ENCODE measurements around the gene CACNG6. TPM values are rescaled to one million over a fixed set of nuclear protein-coding genes. Genes with fewer than 3 reads are reported as not detected.

CACNG6 gene
- total and polyA plus RNA-seq, 2 experiments from 2014 or later = not detected

DNA sequence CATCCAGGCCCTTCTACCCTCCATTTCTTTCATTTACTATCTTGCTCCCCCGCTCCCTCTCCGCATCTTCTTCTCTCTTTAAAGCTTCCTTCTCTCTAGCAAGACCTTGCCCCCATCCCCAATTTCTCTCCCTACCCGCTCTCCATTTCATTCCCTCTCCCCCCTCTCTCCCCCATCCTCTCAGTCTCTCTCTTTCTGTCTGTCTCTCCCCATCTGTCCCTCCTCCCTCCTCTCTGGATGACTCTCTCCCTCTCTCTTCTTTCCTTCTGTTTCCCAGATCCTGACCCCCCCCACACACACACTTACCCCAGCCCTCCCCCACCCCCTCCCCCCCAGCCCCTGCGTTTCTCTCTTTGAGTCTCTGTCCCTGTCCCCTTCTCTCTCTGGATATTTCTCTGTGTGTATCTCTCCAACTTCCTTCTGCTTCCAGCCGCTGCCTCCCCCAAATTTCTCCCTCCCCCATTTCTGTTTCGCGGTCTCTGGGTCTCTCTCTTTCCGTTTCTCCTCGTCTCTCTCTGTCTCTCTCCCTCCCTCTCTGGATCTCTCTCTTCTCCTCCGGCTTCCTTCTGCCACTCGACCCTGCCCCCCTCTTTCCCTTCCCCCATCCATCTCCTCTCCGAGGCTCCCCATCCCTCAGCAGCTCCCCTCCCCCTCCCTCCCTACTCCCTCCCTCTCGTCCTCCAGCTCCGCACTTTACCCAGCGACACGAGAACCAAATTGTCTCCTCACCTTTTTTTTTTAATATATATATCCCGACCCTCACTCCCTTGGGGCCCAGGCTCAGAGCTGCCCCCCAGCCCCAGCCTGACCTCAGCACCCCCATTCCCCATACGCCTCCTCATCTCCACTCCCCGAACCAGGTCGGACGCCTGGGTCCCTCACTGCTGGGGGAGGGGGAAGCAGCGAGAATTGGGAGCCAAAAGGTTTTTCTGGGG lies 32.3 kb upstream of the CACNG6 start:
- DNase-seq = no peak
- H3K79me2 ChIP-seq (ENCODE audit: insufficient read depth) = no peaks in the 10 kb centered on the region
- TF ChIP-seq EZH2 (IDR thresholded peaks at IDR 0.05; ENCODE audit: insufficient read depth, poor library complexity, severe bottlenecking) (no peak), EZH2phosphoT487 (IDR thresholded peaks at IDR 0.05; ENCODE audit: insufficient read depth, low read depth) (no peak)
- H3K27me3 ChIP-seq (replicated peaks; ENCODE audit: insufficient read depth) = peaks cover 69% of the 10 kb centered on the region
- H3F3A ChIP-seq (ENCODE audit: insufficient read depth) = no peaks in the 10 kb centered on the region
- no peak overlapping the region for H3K27ac ChIP-seq
- no peak overlapping the region for H3K4me3 ChIP-seq
- no peaks in the 10 kb centered on the region for H3K36me3 ChIP-seq (ENCODE audit: low read depth)
- no peak overlapping the region for H3K4me2 ChIP-seq (ENCODE audit: unreplicated experiment)
- H2AFZ ChIP-seq = no peak overlapping the region
- H3K9ac ChIP-seq = no peak overlapping the region
- no peaks in the 10 kb centered on the region for H3K4me1 ChIP-seq (ENCODE audit: insufficient read depth)
- no peaks in the 10 kb centered on the region for H4K20me1 ChIP-seq (ENCODE audit: insufficient read depth)
- in situ Hi-C loops (cut with MboI) = no loop called here
- no peaks in the 10 kb centered on the region for H3K9me3 ChIP-seq (ENCODE audit: low read depth)
- H3K9me2 ChIP-seq (ENCODE audit: insufficient read depth) = no peaks in the 10 kb centered on the region
- WGBS, 2 experiments (ENCODE audit: low coverage in 1 of 2, low lambda C conversion rate in 2 of 2, missing lambda C conversion rate in 2 of 2) = 0 to 4% methylated on average over 9 to 22 of the region's 22 CpGs

DNA sequence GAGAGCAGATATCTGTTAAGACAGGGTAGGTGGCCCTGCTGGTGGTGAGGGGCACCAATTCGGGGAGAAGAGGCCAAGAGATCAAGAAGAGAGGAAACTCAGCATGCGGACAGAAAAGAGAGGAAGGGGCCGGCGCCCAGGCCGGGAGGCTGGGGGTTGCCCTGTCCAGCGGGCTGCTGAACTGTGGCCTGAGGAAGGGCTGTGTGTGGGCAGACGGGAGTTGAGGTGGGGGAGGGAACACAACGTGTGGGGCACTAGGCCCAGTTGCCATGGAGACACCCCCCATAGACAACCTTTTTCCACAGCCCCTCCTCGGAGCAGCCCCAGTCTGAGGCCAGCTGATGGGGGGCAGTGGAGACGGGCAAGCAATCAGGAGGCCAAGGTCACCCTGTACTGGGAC lies 31.2 kb upstream of the CACNG6 start:
- Histone ChIP-seq H3F3A (ENCODE audit: insufficient read depth) (no peaks in the 10 kb centered on the region), H3K27ac (no peak overlapping the region), H3K27me3 (replicated peaks; ENCODE audit: insufficient read depth) (peaks cover 70% of the 10 kb centered on the region), H3K79me2 (ENCODE audit: insufficient read depth) (no peaks in the 10 kb centered on the region), H3K4me3 (no peak overlapping the region), H3K36me3 (ENCODE audit: low read depth) (no peaks in the 10 kb centered on the region), H3K9ac (no peak overlapping the region), H3K9me3 (ENCODE audit: low read depth) (no peaks in the 10 kb centered on the region), H4K20me1 (ENCODE audit: insufficient read depth) (no peaks in the 10 kb centered on the region), H3K9me2 (ENCODE audit: insufficient read depth) (no peaks in the 10 kb centered on the region), H3K4me1 (ENCODE audit: insufficient read depth) (no peaks in the 10 kb centered on the region), H2AFZ (no peak overlapping the region), H3K4me2 (ENCODE audit: unreplicated experiment) (no peak overlapping the region)
- in situ Hi-C loops (cut with MboI) = no loop called here
- WGBS, 2 experiments (ENCODE audit: low coverage in 1 of 2, low lambda C conversion rate in 2 of 2, missing lambda C conversion rate in 2 of 2) = 8 to 13% methylated on average over 6 to 10 of the region's 10 CpGs
- DNase-seq = no peak
- no peak for TF ChIP-seq EZH2 (IDR thresholded peaks at IDR 0.05; ENCODE audit: insufficient read depth, poor library complexity, severe bottlenecking)
- no peak for TF ChIP-seq EZH2phosphoT487 (IDR thresholded peaks at IDR 0.05; ENCODE audit: insufficient read depth, low read depth)

DNA sequence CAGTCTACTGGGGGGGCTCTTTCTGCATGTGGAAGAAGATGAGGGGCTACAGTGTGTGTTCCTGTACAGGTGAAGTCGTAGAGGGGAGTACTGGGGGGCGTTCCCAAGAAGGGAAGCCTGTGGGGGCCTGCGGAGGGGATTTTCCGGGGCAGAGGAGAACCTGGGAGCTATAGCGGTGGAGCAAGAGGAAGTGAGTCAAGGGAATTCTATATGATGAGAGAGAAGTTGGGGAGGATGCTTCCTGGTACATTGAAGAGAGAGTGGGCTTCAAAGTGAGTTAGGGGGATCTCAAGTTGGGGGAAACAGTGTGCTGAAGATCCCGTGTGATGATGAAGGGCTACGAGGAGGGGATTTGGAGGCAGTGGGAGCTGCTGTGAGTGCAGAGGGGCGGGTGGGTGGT lies 30.6 kb upstream of the CACNG6 start:
- in situ Hi-C loops (cut with MboI) = no loop called here
- 3 to 11% methylated on average over 7 to 8 of the region's 8 CpGs for WGBS, 2 experiments (ENCODE audit: low coverage in 1 of 2, low lambda C conversion rate in 2 of 2, missing lambda C conversion rate in 2 of 2)
- Histone ChIP-seq H3K4me2 (ENCODE audit: unreplicated experiment) (no peak overlapping the region), H3K27me3 (replicated peaks; ENCODE audit: insufficient read depth) (peaks cover 70% of the 10 kb centered on the region), H3K4me1 (ENCODE audit: insufficient read depth) (no peaks in the 10 kb centered on the region), H3K27ac (no peak overlapping the region), H3F3A (ENCODE audit: insufficient read depth) (no peaks in the 10 kb centered on the region), H2AFZ (no peak overlapping the region), H3K36me3 (ENCODE audit: low read depth) (no peaks in the 10 kb centered on the region), H3K79me2 (ENCODE audit: insufficient read depth) (no peaks in the 10 kb centered on the region), H3K9me2 (ENCODE audit: insufficient read depth) (no peaks in the 10 kb centered on the region), H4K20me1 (ENCODE audit: insufficient read depth) (no peaks in the 10 kb centered on the region), H3K9me3 (ENCODE audit: low read depth) (no peaks in the 10 kb centered on the region), H3K9ac (no peak overlapping the region), H3K4me3 (no peak overlapping the region)
- DNase-seq = no peak
- no peak for TF ChIP-seq EZH2phosphoT487 (IDR thresholded peaks at IDR 0.05; ENCODE audit: insufficient read depth, low read depth)
- TF ChIP-seq EZH2 (IDR thresholded peaks at IDR 0.05; ENCODE audit: insufficient read depth, poor library complexity, severe bottlenecking) = no peak

DNA sequence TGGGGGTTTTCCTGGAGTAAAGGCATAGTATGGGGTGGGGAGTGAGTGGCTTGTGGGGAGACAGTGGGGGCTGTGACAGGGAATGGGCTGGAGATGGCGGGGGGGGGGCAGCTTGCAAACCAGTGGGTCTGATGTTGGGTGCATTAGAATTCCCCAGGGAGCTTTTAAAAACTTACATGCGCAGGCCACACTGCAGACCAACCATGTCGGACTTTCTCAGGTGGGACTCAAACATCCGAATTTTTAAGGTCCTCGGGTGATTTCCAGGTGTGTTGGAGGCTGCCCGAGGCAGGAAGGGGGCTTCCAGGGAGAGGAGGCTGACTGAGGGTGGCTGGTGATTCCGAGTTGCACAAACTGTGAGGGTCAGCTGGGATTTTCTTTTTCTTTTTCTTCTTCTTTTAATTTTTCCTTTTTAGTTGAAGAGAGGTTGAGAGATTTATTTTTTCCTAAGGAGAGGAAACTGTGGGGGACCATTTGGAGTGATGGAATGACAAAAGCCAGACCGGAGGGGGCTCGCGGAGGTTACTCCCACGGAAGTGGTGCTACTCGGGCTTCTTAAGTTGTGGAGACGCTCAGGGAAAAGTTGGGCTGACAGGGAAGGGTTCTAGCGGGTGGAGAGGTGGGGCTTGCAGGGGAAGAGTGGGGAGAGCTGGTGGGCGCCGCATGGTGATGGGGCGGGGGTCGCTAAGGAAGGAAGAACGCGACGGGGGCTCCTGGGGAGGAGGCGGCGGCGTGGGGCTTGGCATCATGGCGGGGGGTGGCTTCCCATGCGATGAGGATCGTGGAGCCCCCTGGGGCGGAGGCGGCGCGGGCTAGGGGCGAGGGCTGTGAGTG lies 29.7 kb upstream of the CACNG6 start:
- no peak for TF ChIP-seq EZH2phosphoT487 (IDR thresholded peaks at IDR 0.05; ENCODE audit: insufficient read depth, low read depth)
- peak; percentile 30 for TF ChIP-seq EZH2 (IDR thresholded peaks at IDR 0.05; ENCODE audit: insufficient read depth, poor library complexity, severe bottlenecking)
- Histone ChIP-seq H4K20me1 (ENCODE audit: insufficient read depth) (no peaks in the 10 kb centered on the region), H3K27ac (no peak overlapping the region), H2AFZ (no peak overlapping the region), H3K27me3 (replicated peaks; ENCODE audit: insufficient read depth) (peaks cover 61% of the 10 kb centered on the region), H3F3A (ENCODE audit: insufficient read depth) (no peaks in the 10 kb centered on the region), H3K79me2 (ENCODE audit: insufficient read depth) (no peaks in the 10 kb centered on the region), H3K9me3 (ENCODE audit: low read depth) (no peaks in the 10 kb centered on the region), H3K36me3 (ENCODE audit: low read depth) (no peaks in the 10 kb centered on the region), H3K9ac (no peak overlapping the region), H3K4me1 (ENCODE audit: insufficient read depth) (no peaks in the 10 kb centered on the region), H3K4me3 (no peak overlapping the region), H3K4me2 (ENCODE audit: unreplicated experiment) (no peak overlapping the region), H3K9me2 (ENCODE audit: insufficient read depth) (no peaks in the 10 kb centered on the region)
- WGBS, 2 experiments (ENCODE audit: low coverage in 1 of 2, low lambda C conversion rate in 2 of 2, missing lambda C conversion rate in 2 of 2) = 2 to 3% methylated on average over 16 to 32 of the region's 32 CpGs
- DNase-seq = no peak
- in situ Hi-C loops (cut with MboI) = no loop called here
